ENCODE results near the gene PAPSS1.
"Not testable (repeated sequence)": the region's sequence is repeated elsewhere in the genome, so short reads cannot be mapped to it uniquely, and the experiment has no call there.

The PAPSS1 gene

GRCh38 chr4:107708225-107708624 lies 11.8 kb downstream of the PAPSS1 start:
- TF ChIP-seq CTCF (IDR thresholded peaks at IDR 0.05; ENCODE audit: low read depth, low read length, missing control alignments), result no peak
- H3K4me3 ChIP-seq (replicated peaks; ENCODE audit: low read depth, low read length), result no peak overlapping the region
- DNase-seq (ENCODE audit: extremely low read depth, low read depth), result no peak

DNA sequence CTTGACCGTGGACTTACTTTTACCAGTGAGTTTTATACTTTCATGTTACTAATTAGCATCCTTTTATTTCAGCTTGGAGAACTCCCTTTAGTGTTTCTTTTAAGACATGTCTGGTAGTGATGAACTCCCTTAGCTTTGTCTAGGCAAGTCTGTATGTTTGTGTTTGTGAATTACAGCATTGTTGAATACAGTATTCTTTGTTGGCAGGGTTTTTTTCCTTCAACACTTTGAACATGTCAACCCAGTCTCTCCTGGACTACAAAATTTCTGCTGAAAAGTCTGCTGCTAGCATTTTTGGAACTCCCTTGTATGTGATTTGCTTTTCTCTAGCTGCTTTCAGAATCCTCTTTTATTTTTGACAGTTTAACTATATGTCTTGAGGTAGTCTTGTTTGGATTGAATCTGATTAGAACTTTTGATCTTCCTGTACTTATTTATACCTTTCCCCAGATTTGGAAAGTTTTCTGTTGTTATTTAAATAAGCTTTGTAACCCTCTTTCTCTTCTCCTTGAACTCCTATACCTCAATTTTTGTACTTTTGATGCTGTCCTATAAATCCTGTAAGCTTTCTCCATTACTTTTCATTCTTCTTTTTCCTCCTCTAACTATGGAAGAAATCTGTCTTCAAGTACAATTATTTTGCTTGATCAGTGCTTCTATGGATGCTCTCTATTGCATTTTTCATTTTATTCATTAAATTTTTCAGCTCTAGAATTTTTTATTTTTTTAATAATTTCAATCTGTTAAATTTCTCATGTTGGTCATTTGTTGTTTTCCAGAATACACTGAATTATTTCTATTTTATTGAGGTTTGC lies 14.1 kb downstream of the PAPSS1 start:
- no peak overlapping the region for H3K4me3 ChIP-seq (replicated peaks; ENCODE audit: low read depth, low read length)
- no peak for TF ChIP-seq CTCF (IDR thresholded peaks at IDR 0.05; ENCODE audit: low read depth, low read length, missing control alignments)
- DNase-seq (ENCODE audit: extremely low read depth, low read depth), result no peak

- no peak for TF ChIP-seq CTCF (IDR thresholded peaks at IDR 0.05; ENCODE audit: low read depth, low read length, missing control alignments)
- H3K4me3 ChIP-seq (replicated peaks; ENCODE audit: low read depth, low read length), result no peak overlapping the region
- no peak for DNase-seq (ENCODE audit: extremely low read depth, low read depth)
These were observed 18.5 kb downstream of the PAPSS1 start for GRCh38 chr4:107701565-107701964.

GRCh38 chr4:107699466-107700206 lies 20.4 kb downstream of the PAPSS1 start:
- no peak for TF ChIP-seq CTCF (IDR thresholded peaks at IDR 0.05; ENCODE audit: low read depth, low read length, missing control alignments)
- DNase-seq (ENCODE audit: extremely low read depth, low read depth), result no peak
- H3K4me3 ChIP-seq (replicated peaks; ENCODE audit: low read depth, low read length), result no peak overlapping the region

- H3K4me3 ChIP-seq (replicated peaks; ENCODE audit: low read depth, low read length); DNase-seq (ENCODE audit: extremely low read depth, low read depth): not testable (repeated sequence)
These were observed 23.8 kb downstream of the PAPSS1 start for GRCh38 chr4:107696187-107696586.

DNA sequence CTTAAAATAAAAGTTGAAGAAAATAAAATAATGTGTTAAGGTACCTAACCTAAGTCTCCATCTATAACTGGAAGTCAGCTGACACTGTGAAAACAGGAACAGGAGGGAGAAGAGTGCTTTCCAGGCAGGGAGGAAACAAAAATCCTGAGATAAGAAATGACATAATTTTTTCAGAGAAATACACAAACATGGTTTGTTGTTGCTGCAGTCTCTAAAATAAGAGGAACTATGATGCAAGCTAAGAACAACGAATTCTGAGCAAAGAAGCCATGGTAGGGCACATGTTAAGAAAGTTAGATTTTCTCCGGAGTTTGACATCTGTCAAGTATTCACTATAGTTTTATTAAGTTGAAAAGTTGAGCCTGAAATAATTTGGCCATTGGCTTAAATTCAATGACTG lies 26.9 kb downstream of the PAPSS1 start:
- DNase-seq (ENCODE audit: extremely low read depth, low read depth), result no peak

More for the DNA sequence above, 26.9 kb downstream of the PAPSS1 start:
- no peak overlapping the region for H3K4me3 ChIP-seq (replicated peaks; ENCODE audit: low read depth, low read length)
- no peak for TF ChIP-seq CTCF (IDR thresholded peaks at IDR 0.05; ENCODE audit: low read depth, low read length, missing control alignments)
